HS-5 (cell line): ENCODE measurements around the gene GPX1.
A peak's percentile ranks its signal among the peaks of the same experiment; 100 is the strongest.
"Not testable (repeated sequence)": the region's sequence is repeated elsewhere in the genome, so short reads cannot be mapped to it uniquely, and the experiment has no call there.

Source experiments
- DNase-seq: peaks from one replicate; pipeline ENCODE4 v3.0.0-alpha.2; 2012; ENCODE audit warnings: low read depth

The GPX1 gene

DNA sequence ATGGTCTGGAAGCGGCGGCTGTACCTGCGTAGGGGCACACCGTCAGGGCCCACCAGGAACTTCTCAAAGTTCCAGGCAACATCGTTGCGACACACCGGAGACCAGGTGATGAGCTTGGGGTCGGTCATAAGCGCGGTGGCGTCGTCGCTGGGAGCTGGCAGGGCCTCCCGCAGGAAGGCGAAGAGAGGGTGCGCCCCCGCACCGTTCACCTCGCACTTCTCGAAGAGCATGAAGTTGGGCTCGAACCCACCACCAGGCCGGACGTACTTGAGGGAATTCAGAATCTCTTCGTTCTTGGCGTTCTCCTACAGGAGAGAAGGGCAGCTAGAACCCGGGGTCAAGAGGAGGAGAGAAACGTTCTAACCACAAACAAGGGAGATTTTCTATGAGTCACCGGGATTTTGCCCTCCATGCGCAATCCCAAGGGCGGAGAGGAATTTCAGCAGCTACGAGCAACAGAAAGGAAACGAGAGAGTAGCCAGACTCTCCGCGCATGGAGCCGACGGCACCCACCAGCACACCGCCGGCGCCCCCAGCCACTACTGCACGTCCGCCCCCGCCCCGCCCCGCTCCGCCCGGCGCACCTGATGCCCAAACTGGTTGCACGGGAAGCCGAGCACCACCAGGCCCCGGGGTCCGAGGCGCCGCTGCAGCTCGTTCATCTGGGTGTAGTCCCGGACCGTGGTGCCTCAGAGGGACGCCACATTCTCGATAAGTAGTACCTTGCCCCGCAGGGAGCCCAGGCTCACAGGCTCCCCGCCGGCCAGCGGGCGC, 523 bp downstream of the GPX1 start:
- peak; percentile 83 for DNase-seq

DNA sequence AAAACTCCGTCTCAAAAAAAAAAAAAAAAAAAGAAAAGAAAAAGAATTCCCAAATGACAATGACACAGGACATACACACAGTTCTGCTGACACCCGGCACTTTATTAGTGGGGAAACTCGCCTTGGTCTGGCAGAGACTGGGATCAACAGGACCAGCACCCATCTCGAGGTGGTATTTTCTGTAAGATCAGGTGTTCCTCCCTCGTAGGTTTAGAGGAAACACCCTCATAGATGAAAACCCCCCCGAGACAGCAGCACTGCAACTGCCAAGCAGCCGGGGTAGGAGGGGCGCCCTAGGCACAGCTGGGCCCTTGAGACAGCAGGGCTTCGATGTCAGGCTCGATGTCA, 1.1 kb downstream of the GPX1 start:
- not testable (repeated sequence) for DNase-seq

DNA sequence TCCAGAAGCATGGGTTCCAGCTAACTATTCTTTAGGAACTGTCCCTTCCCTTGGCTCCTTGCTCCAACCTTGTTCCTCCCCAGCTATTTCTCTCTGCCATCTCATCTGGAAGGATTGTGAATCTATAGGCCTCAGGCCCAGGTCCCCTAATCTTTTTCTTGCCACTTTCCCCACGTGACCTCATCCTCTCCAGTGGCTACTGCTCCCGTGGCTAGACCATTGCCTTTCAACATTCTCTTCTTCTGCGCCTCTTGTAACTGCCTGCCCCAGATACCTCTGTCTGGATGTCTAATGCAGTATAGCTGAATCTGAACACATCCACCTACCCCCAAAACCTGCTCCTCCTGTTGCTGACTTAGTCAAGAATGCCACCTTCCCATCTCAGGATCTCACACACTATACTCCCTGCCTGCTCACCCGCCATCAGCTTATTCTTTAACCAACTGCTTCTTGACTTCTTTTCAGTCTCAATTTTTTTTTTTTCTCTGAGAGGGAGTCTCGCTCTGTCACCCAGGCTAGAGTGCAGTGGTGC, 5.2 kb downstream of the GPX1 start:
- no peak for DNase-seq

DNA sequence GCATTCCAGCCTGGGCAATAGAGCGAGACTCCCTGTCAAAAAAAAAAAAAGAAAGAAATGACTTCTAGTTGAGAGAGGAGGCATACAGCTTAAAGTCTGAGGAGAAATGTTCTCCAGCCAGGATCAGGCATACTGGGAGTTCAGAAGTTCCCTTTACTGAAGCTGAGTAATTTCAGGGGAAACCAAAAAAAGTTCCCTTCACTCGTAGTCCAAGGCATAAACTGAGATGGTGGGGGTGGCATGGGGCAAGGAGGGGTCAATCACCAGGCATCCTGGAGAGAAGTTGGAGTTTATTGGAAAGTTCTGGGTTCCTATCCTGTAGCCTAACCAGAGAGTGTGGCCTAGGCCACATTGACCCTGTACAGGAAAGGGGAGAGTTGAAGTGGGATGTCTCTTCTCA, 5.9 kb downstream of the GPX1 start:
- no peak for DNase-seq

DNA sequence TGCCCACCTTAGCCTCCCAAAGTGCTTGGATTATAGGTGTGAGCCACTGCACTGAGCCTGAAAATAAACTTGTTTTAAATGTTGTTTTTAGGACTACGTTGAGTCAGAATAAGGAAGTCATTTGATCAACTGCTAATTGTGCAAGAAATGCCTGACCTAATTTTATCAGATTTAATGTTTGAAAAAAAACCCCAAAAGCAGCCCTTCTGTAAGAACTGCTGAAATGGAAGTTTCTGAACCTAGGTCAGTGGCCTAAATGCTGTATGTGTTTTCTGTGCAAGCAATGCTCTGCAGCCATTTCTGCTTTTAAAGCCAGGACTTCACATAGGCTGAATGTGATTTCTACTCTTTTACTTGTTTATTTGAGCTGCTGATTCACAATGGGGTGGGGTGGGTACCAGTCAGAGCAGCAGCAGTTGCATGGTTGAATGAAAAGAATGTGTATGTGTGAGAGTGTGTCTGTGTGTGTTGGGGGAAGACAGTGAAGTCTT, 6.6 kb downstream of the GPX1 start:
- peak; percentile 51 for DNase-seq

DNA sequence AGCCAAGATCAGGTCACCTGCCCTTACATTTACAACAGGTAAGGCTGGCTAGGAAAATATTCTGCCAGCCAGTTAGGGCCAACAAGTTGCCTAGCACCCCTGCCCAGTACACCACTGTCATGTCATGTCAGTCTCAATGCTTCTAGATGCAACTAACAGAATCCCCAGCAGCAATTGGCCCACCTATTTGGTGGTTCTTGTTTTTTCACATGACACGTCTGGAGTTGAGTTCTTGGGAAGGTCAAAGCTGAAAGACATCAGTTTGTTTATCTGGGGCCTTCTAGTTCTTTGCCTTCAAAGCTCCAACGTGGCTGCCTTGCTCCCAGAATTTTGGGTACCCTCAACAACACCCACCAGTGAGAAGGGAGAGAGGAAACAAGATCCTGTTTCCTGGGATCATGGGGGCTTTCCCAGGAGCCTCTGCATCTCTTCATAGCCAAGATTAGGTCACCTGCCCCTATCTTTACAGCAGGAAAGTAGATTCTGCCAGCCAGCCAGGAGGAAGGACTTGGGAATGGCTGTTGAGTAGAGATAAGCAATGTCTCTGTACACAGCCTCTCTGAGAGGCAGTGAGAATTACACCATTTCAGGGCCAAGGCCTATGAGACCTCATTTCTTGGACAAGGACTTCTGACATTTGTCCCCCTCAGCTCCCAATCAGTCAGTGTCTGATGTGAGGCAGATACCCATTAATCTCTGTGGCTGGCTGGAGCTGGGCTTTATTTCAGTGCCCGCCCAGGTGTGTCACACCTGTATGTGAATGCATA, 8.6 kb downstream of the GPX1 start:
- DNase-seq, result no peak

DNA sequence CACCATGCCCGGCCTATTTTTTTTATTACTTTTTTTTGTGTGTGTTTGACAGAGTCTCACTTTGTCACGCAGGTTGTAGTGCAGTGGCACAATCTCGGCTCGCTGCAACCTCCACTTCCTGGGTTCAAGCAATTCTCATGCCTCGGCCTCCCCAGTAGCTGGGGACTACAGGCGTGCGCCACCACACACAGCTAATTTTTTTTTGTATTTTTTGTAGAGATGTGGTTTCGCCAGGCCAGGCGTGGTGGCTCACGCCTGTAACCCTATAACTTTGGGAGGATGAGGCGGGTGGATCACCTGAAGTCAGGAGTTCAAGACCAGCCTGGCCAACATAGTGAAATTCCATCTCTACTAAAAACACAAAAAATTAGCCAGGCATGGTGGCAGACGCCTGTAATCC, 9.8 kb downstream of the GPX1 start:
- not testable (repeated sequence) for DNase-seq

DNA sequence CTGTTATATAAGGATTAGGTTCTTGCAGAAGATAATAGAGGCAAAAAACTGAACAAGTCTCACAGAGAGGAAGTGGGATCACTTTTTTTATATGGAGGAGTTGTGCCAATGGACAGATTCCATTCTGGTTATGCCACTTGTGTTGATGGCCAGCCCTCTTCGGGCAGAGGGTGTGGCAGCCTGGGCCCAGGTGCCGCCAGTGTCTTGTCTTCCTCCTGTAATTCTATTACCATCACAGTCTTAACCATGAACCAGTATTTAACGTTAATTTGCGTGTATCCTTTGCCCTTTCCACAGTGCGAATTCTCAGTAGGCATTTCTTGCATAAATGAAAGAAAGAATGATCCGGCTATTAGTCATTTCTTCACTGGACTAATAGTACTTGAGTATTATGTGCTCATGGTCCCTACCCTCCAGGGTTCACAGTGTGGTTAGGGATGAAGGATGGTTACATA, 11.3 kb downstream of the GPX1 start:
- peak; percentile 41 for DNase-seq

DNA sequence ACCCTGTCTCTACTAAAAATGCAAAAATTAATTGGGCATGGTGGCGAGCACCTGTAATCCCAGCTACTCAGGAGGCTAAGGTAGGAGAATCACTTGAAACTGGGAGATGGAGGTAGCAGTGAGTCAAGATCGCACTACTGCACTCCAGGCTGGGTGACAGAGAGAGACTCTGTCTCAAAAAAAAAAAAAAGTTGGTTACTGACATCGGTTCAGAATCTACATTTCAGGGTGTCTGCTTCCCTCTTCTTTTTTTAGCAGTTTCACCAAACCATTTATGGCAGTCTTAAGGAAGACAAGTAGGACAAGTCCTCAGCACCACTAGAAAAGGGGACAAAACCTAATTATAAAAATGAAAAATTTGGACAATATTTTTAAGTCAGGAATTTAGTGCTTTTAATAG, 15.0 kb downstream of the GPX1 start:
- DNase-seq, result no peak

DNA sequence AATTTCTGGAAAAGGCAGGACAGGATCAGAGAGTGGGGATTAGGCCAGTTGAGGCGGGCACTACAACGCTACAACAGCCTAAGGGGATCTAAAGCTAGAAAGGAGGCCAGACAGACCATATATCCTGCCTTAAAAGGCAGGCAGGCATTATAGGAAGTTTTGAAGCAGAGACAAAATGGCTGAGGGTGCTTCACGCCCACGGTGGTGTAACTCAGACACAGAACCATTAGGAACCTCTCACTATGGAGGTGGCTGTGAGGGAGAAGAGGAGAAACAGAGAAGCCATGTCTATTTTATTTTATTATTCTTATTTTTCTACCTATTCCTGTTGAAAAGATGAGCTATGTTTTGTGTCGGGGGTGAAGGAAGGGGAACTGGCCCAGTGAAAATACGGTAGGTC, 16.2 kb downstream of the GPX1 start:
- no peak for DNase-seq

DNA sequence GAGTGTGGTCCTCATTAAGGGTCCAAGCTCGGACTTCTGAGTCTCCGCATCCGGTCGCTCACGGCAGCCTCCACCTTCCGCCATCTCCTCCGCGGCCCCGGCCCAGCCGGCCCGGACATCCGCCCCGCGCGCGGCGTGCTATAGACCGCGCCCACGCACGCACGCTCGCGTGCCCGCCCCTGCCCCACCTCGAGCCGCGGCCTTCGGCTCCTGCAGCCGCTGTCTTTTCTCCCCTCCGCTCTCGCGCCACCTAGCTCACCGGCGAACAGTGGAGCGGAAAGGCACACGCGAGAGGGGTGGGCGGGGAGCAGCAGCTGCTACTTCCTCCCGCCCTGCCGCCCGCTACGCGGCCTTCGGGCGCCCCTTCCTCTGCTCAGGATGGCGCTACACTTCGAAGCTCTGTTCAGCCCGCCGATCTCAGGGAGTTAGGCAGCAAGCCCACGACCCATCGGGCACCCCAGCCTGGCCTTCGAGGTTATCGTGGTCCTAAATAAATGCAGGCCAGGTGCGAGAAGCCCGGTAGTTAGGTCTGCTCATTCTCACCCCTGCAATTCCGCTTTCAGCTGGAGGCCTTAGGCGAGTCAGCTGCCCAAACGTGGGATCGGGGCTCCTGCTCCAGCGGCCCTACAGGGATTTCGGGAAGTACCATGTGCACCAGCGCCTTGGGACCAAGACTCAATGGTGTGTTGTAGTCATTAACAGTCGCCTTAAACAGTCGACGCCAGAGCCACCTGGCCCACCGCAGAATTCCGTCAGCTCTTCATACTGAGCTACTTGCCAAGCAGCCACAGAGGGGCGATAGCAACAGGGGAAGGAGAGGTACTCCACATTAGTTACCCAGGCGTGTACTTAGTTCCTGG, 18.0 kb downstream of the GPX1 start, which contains the start of gene USP4:
TSS of gene USP4 (minus strand) at position 113 of the 860 bp plus-strand sequence. CDS start at position 84, 29 bp downstream.
- peak; percentile 64 for DNase-seq

DNA sequence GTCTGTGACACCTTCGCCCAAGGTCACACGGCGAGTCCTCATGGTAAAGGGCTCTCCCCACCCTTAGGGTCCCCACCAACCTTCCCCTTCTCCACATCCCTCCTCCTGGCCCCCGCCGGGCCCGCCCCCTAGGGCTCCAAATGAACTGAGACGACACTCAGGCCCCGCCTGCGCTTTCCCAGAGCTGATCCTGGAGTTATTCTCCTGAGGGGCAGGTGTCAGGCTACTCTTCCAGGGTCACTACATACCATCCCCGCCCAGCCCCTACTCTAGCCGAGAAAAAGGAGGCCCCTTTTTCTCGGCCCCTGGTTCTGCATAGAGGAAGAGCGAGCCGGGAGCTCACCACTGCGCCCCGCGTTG, 18.6 kb downstream of the GPX1 start:
- no peak for DNase-seq

DNA sequence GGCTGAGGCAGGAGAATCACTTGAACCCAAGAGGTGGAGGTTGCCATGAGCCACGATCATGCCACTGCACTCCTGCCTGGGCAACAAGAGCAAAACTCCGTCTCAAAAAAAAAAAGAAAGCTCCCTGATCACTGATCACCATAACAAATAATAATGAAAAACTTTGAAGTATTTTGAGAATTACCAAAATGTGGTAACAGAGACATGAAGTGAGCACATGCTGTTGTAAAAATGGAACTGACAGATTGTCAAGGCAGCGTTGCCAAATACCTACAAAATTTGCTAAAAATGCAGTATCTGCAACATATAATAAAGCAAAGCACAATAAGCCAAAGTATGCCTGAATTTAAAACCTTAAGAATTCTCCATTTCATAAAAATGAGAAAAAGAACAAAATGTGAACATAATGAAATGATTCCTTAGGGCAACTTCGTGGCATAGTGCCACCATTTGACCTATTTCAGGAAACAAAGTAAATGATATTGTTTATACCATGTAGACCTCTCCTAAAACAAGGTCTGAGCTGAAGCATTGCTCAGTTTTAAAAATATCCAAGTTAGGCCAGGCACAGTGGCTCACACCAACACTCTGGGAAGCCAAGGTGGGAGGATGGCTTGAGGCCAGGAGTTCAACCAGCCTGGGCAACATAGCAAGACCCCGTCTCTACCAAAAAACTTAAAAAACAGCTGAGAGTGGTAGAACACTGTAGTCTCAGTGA, 24.1 kb downstream of the GPX1 start:
- DNase-seq, result no peak

DNA sequence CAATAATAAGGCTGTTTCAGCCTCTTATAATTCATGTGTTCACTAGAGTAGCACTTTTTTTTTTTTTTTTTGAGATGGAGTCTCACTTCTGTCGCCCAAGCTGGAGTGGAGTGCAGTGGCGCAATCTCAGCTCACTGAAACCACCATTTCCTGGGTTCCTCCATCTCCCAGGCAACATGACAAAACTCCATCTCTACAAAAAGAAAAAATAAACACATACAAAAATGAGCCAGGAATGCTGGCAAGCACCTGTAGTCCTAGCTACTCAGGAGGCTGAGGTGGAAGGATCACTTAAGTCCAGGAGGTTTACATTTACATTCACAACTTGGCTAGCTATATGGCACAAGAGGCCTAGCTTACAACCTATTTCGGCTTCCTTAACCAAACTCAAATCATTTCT, 25.1 kb downstream of the GPX1 start:
- no peak for DNase-seq

DNA sequence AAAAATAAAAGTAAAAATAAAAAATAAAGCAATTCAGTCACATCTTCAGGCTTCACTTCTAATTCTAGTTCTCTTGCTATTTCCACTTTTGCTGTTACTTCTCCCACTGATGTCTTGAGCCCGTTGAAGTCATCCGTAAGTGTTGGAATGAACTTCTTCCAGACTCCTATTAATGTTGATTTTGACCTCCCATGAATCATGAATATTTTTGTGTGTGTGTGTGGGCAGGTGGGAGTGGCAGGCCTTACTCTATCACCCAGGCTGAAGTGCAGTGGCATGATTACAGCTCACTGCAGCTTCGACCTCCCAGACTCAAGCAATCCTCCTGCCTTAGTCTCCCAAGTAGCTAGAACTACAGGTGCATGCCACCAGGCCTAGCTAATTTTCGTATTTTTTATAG, 29.0 kb downstream of the GPX1 start:
- DNase-seq, result no peak

DNA sequence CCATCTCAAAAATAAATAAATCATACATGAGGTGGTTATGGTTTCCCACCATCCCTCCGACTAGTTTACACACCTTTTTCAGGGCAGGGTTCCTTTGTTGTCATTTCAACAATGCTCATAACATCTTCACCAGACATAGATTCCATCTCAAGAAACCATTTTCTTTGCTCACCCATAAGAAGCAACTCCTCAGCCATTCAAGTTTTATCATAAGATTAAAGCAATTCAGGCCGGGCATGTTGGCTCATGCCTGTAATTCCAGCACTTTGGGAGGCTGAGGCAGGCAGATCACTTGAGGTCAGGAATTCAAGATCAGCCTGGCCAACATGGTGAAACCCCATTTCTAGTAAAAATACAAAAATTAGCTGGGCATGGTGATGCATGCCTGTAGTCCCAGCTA, 29.8 kb downstream of the GPX1 start:
- not testable (repeated sequence) for DNase-seq

DNA sequence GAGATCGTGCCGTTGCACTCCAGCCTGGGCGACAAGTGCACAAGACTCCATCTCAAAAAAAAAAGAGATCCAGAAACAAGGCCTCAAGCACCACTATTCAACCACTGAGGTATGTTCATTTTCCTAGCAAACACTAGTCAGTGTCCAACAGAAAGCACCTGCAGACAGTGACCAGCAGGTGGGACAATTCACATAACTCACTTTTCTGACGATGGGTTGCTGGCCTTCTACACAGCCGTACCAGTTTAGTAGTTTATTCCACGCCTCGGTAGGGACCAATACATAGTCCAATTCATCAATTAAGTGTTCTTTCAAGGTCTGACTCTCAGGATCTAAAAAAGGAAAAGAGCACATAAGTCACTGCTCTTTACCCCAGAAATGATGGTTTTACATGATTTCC, 30.7 kb downstream of the GPX1 start:
- no peak for DNase-seq

DNA sequence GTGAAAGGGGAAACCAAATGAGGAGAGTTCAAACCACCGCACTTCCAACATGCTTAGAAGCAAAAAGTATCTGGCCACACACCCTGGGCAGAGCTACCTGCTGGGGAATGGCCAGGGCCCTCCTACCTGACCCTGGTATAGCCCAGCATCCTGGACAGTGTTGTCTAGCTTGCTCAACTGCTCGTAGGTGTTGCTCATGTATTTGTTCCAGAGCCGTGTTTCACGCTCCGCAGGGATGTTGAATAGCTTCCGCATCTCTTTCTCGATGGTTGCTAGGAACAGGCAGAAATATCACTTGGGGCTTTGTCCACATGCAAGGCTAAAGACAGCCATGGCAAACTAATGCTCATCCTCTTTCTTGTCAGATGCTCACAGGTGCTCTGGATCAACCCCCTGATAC, 33.4 kb downstream of the GPX1 start:
- no peak for DNase-seq

DNA sequence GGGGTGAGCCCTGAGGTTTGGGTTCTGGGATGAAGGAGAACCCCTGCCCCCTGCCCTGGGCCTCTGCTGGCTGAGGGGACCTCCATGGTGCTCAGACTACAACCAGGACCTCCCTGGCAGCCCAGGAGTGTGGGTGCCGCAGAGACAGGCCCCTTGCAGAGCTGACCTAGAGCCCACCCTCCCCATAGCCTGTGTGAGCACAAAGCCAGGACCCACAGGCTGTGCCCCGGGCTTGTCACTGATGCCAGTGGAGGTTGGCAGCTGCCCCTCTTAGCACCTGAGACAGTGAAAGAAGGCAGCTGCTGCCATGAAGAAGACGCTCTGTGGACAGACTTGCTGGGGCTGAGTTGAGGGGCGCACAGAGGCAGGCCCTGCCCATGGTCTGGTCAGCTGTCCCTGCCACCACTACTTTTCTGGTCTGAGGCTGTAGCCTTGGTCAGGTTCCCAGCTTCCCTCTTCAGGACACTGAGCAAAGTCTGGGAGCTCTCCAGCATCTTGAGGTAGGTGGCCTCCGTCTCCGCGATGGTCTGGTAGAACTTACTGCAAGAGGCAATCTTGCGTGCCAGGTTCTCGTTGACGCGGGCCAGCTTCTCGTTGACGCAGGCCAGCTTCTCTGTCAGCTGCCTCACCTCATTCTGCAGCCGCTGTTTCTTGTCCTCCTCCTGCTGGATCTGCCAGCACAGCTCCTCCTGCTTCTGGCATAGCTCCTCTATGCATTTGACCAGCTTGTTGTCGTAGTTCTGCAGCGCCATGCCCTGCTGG, 41.3 kb downstream of the GPX1 start:
- DNase-seq, result no peak

DNA sequence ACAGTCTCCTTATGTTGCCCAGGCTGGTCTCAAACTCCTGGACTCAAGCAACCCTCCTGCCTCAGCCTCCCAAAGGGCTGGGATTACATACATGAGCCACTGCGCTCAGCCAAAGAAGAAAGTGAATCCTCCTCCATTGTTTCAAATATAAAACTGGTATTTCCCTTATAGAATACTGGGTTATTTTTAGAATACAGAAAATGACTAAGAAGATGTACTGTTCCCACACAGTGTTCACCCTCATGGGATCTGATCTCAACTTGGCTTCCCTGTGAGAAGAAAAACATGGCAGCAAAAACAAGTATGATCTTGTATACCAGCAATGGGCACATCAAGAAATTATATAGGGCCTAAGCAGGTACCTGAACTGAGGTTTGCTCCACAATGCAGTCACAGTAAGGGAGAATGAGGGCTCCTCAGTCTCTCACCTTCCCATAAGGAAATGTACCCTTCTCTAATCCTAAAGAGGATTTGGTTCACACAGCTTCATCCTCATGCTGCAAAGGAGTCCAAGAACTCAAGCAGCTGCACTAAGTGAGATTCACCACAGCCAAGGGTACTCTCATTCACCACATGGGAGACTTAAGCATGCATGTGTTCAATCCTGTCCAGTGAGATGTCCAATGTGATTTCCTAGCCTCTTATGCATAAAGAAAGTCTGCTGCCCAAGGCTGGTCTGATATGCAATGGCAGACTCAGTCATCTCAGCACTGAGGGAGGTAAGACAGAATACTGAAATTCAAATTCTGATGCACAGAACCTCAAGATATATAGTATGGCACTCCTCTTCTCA, 44.1 kb downstream of the GPX1 start:
- no peak for DNase-seq
